Activated CD4-positive, alpha-beta memory T cell treated with anti-CD3 and anti-CD28 coated beads, Interleukin-2, amount 10 ng/mL, durations not matched to agents 7 days and 5 days (primary cell): Measurements from ENCODE around the gene CNTNAP3B. TPM values are rescaled to one million over a fixed set of nuclear protein-coding genes. Genes with fewer than 3 reads are reported as not detected.
"Not testable (repeated sequence)": the region's sequence is repeated elsewhere in the genome, so short reads cannot be mapped to it uniquely, and the experiment has no call there.

Experiments used
- CTCF ChIA-PET: fragments of 350-600 bp; sonication (Branson Sonifier 250); formaldehyde crosslinking; loops from one replicate; lab custom pipeline; 2021; ENCODE audit warnings: antibody characterized with exemption, inconsistent platforms; lab: Charles Lee
- POLR2A ChIA-PET: fragments of 350-600 bp; sonication (Branson Sonifier 250); formaldehyde crosslinking; loops from one replicate; lab custom pipeline; 2021; ENCODE audit warnings: antibody characterized with exemption; lab: Charles Lee
- DNase-seq: peaks from one replicate; pipeline ENCODE4 v3.0.0-alpha.2; 2020
- H3K27ac Mint-ChIP-seq: one replicate; pipeline ENCODE4 v1.8.0; 2021; ENCODE audit warnings: mild to moderate bottlenecking, mixed read lengths
- H3K27me3 Mint-ChIP-seq: one replicate; pipeline ENCODE4 v1.8.0; 2021; ENCODE audit warnings: mixed read lengths
- H3K36me3 Mint-ChIP-seq: one replicate; pipeline ENCODE4 v1.8.0; 2021; ENCODE audit warnings: low read depth, mixed read lengths
- H3K4me1 Mint-ChIP-seq: one replicate; pipeline ENCODE4 v1.8.0; 2021; ENCODE audit warnings: mixed read lengths
- H3K4me3 Mint-ChIP-seq: one replicate; pipeline ENCODE4 v1.8.0; 2021; ENCODE audit warnings: mild to moderate bottlenecking, mixed read lengths
- H3K9me3 Mint-ChIP-seq: one replicate; pipeline ENCODE4 v1.8.0; 2021; ENCODE audit warnings: mixed read lengths
- total RNA-seq, 2 experiments: library from RNA; stranded (reverse); gene quantifications; one replicate each; pipeline ENCODE4 v1.2.3, GENCODE V29; 2021

Gene CNTNAP3B
- total RNA-seq, 2 experiments from 2014 or later: not detected

- CTCF ChIA-PET, H3K27ac Mint-ChIP-seq, DNase-seq, H3K36me3 Mint-ChIP-seq, POLR2A ChIA-PET, H3K27me3 Mint-ChIP-seq, H3K4me3 Mint-ChIP-seq, H3K9me3 Mint-ChIP-seq, H3K4me1 Mint-ChIP-seq: not testable (repeated sequence)
Measured at GRCh38 chr9:42044422-42045010, 84.7 kb downstream of the CNTNAP3B start.

- H3K27ac Mint-ChIP-seq, DNase-seq, CTCF ChIA-PET, H3K9me3 Mint-ChIP-seq, H3K36me3 Mint-ChIP-seq, H3K27me3 Mint-ChIP-seq, POLR2A ChIA-PET, H3K4me1 Mint-ChIP-seq, H3K4me3 Mint-ChIP-seq: not testable (repeated sequence)
Measured at GRCh38 chr9:42033541-42033940, 95.7 kb downstream of the CNTNAP3B start.

- H3K4me1 Mint-ChIP-seq, DNase-seq, CTCF ChIA-PET, H3K4me3 Mint-ChIP-seq, H3K27me3 Mint-ChIP-seq, H3K9me3 Mint-ChIP-seq, H3K36me3 Mint-ChIP-seq, H3K27ac Mint-ChIP-seq, POLR2A ChIA-PET: not testable (repeated sequence)
Measured at GRCh38 chr9:42020639-42021038, 108.6 kb downstream of the CNTNAP3B start.

- H3K36me3 Mint-ChIP-seq, H3K4me1 Mint-ChIP-seq, H3K27ac Mint-ChIP-seq, CTCF ChIA-PET, H3K27me3 Mint-ChIP-seq, DNase-seq, H3K4me3 Mint-ChIP-seq, H3K9me3 Mint-ChIP-seq, POLR2A ChIA-PET: not testable (repeated sequence)
Measured at GRCh38 chr9:42018220-42018922, 110.9 kb downstream of the CNTNAP3B start.

GRCh38 chr9:42014317-42014716 lies 114.9 kb downstream of the CNTNAP3B start:
- H3K4me1 Mint-ChIP-seq, H3K27ac Mint-ChIP-seq, POLR2A ChIA-PET, H3K4me3 Mint-ChIP-seq, CTCF ChIA-PET, H3K36me3 Mint-ChIP-seq, H3K9me3 Mint-ChIP-seq, H3K27me3 Mint-ChIP-seq, DNase-seq: not testable (repeated sequence)

GRCh38 chr9:41991607-41992006 lies 137.6 kb downstream of the CNTNAP3B start:
- H3K4me1 Mint-ChIP-seq, POLR2A ChIA-PET, CTCF ChIA-PET: not testable (repeated sequence)

GRCh38 chr9:41980271-41980670 lies 149.0 kb downstream of the CNTNAP3B start:
- CTCF ChIA-PET, H3K27ac Mint-ChIP-seq, H3K27me3 Mint-ChIP-seq, H3K36me3 Mint-ChIP-seq, POLR2A ChIA-PET, H3K9me3 Mint-ChIP-seq, H3K4me3 Mint-ChIP-seq, H3K4me1 Mint-ChIP-seq, DNase-seq: not testable (repeated sequence)

More at GRCh38 chr9:41991607-41992006, 137.6 kb downstream of the CNTNAP3B start:
- H3K4me3 Mint-ChIP-seq, H3K27ac Mint-ChIP-seq, H3K36me3 Mint-ChIP-seq, H3K27me3 Mint-ChIP-seq, DNase-seq, H3K9me3 Mint-ChIP-seq: not testable (repeated sequence)

- H3K4me1 Mint-ChIP-seq, H3K36me3 Mint-ChIP-seq, H3K27me3 Mint-ChIP-seq, H3K9me3 Mint-ChIP-seq, DNase-seq, POLR2A ChIA-PET, H3K27ac Mint-ChIP-seq, H3K4me3 Mint-ChIP-seq, CTCF ChIA-PET: not testable (repeated sequence)
Measured at GRCh38 chr9:41977965-41978600, 151.1 kb downstream of the CNTNAP3B start.

- H3K4me1 Mint-ChIP-seq, H3K27ac Mint-ChIP-seq, H3K9me3 Mint-ChIP-seq, H3K36me3 Mint-ChIP-seq, POLR2A ChIA-PET, H3K27me3 Mint-ChIP-seq, CTCF ChIA-PET, H3K4me3 Mint-ChIP-seq, DNase-seq: not testable (repeated sequence)
Measured at GRCh38 chr9:41974906-41975305, 154.3 kb downstream of the CNTNAP3B start.

- POLR2A ChIA-PET, H3K27me3 Mint-ChIP-seq, H3K4me1 Mint-ChIP-seq, H3K36me3 Mint-ChIP-seq, H3K27ac Mint-ChIP-seq, H3K4me3 Mint-ChIP-seq, CTCF ChIA-PET, DNase-seq, H3K9me3 Mint-ChIP-seq: not testable (repeated sequence)
Measured at GRCh38 chr9:41953007-41953406, 176.2 kb downstream of the CNTNAP3B start.

GRCh38 chr9:41941738-41942137 lies 187.5 kb downstream of the CNTNAP3B start:
- H3K27me3 Mint-ChIP-seq, CTCF ChIA-PET, H3K27ac Mint-ChIP-seq, H3K36me3 Mint-ChIP-seq, POLR2A ChIA-PET, DNase-seq, H3K4me3 Mint-ChIP-seq, H3K4me1 Mint-ChIP-seq, H3K9me3 Mint-ChIP-seq: not testable (repeated sequence)

GRCh38 chr9:41938143-41938542 lies 191.1 kb downstream of the CNTNAP3B start:
- H3K4me1 Mint-ChIP-seq, H3K4me3 Mint-ChIP-seq, H3K36me3 Mint-ChIP-seq, H3K27me3 Mint-ChIP-seq, CTCF ChIA-PET, H3K27ac Mint-ChIP-seq, DNase-seq, POLR2A ChIA-PET, H3K9me3 Mint-ChIP-seq: not testable (repeated sequence)

GRCh38 chr9:41935727-41936126 lies 193.5 kb downstream of the CNTNAP3B start:
- H3K27me3 Mint-ChIP-seq, H3K4me3 Mint-ChIP-seq, H3K36me3 Mint-ChIP-seq, H3K9me3 Mint-ChIP-seq, H3K27ac Mint-ChIP-seq, H3K4me1 Mint-ChIP-seq, POLR2A ChIA-PET, DNase-seq, CTCF ChIA-PET: not testable (repeated sequence)

GRCh38 chr9:41929172-41929571 lies 200.1 kb downstream of the CNTNAP3B start:
- H3K27ac Mint-ChIP-seq, DNase-seq, H3K36me3 Mint-ChIP-seq, CTCF ChIA-PET, H3K4me1 Mint-ChIP-seq, H3K4me3 Mint-ChIP-seq, H3K9me3 Mint-ChIP-seq, H3K27me3 Mint-ChIP-seq, POLR2A ChIA-PET: not testable (repeated sequence)
